Endodermal cell (in vitro differentiated cells): Measurements from ENCODE around the gene FCRL6. TPM values are rescaled to one million over a fixed set of nuclear protein-coding genes. Genes with fewer than 3 reads are reported as not detected.

Experiments used
- DNase-seq: peaks from one replicate; pipeline ENCODE4 v3.0.0-alpha.2; 2017
- H3K27ac ChIP-seq: 2 replicates; pipeline ENCODE4 v1.5.1; 2013; ENCODE audit warnings: mild to moderate bottlenecking, low read depth, low read length, moderate library complexity
- H3K27me3 ChIP-seq: 2 replicates; pipeline ENCODE4 v1.6.1; 2013; ENCODE audit warnings: mild to moderate bottlenecking, low read length, moderate library complexity; ENCODE audit not compliant: insufficient read depth, control insufficient read depth, poor library complexity, severe bottlenecking
- H3K36me3 ChIP-seq: 2 replicates; pipeline ENCODE4 v1.7.0; 2013; ENCODE audit warnings: mild to moderate bottlenecking, low read length, moderate library complexity; ENCODE audit not compliant: control insufficient read depth, insufficient read depth
- H3K4me1 ChIP-seq: one replicate; pipeline ENCODE4 v1.7.0; 2013; ENCODE audit warnings: low read length; ENCODE audit not compliant: control insufficient read depth, insufficient read depth
- H3K4me3 ChIP-seq: 2 replicates; pipeline ENCODE4 v1.5.1; 2013; ENCODE audit warnings: mild to moderate bottlenecking, low read length, moderate library complexity
- H3K9ac ChIP-seq: 2 replicates; pipeline ENCODE4 v1.6.1; 2013; ENCODE audit warnings: mild to moderate bottlenecking, low read length, moderate library complexity; ENCODE audit not compliant: poor library complexity, severe bottlenecking; ENCODE audit errors: extremely low read depth
- H3K9me3 ChIP-seq: 2 replicates; pipeline ENCODE4 v1.6.1; 2013; ENCODE audit warnings: mild to moderate bottlenecking, low read length, moderate library complexity; ENCODE audit not compliant: control insufficient read depth
- H3K27ac Mint-ChIP-seq: 2 replicates; pipeline ENCODE4 v1.8.0; 2020; ENCODE audit warnings: mixed read lengths
- H3K27me3 Mint-ChIP-seq: 2 replicates; pipeline ENCODE4 v1.8.0; 2021; ENCODE audit warnings: mild to moderate bottlenecking, mixed read lengths; ENCODE audit not compliant: insufficient read depth
- H3K36me3 Mint-ChIP-seq: 2 replicates; pipeline ENCODE4 v1.8.0; 2020; ENCODE audit warnings: low read depth, mixed read lengths
- H3K4me1 Mint-ChIP-seq: 2 replicates; pipeline ENCODE4 v1.8.0; 2020; ENCODE audit warnings: mixed read lengths
- H3K4me3 Mint-ChIP-seq: 2 replicates; pipeline ENCODE4 v1.8.0; 2020; ENCODE audit warnings: mild to moderate bottlenecking, moderate library complexity, mixed read lengths
- H3K9me3 Mint-ChIP-seq: 2 replicates; pipeline ENCODE4 v1.8.0; 2020; ENCODE audit warnings: mild to moderate bottlenecking, mixed read lengths
- CTCF ChIP-seq: fragments of 200-600 bp; sonication (generic); conservative IDR thresholded peaks from 2 replicates; pipeline ENCODE4 v1.5.0; 2021; ENCODE audit warnings: antibody characterized with exemption, mild to moderate bottlenecking
- WGBS, 2 experiments: methylation state at CpG; one replicate each; pipeline versions ENCODE4 v1.1.5 to v1.1.7; 2013; ENCODE audit warnings: missing lambda C conversion rate in 2 of 2, mixed read lengths in 1 of 2; ENCODE audit not compliant: insufficient coverage in 1 of 2, insufficient read length in 1 of 2; 5-methylcytosine and 5-hydroxymethylcytosine counted together
- total RNA-seq, 2 donors: library from RNA; stranded (reverse); fragmentation: NEBNext Ultra II Directional in 1 of 2; extraction: Animal tissue kit (Norgen Biotek cat#: 25700) in 1 of 2; gene quantifications; 2 replicates in 1 of 2; 3 replicates in 1 of 2; pipeline ENCODE4 v1.2.1, GENCODE V29; 2021

Gene FCRL6
- total RNA-seq, 2 donors from 2014 or later = not detected

GRCh38 chr1:159778266-159778665 lies 23.9 kb upstream of the FCRL6 start:
- WGBS, 2 experiments = 93 to 94% methylated on average over 2 to 3 of the region's 4 CpGs
- Mint-ChIP-seq H3K4me1 (peaks cover 10% of the 10 kb centered on the region), H3K27me3 (peaks cover 9% of the 10 kb centered on the region), H3K9me3 (no peaks in the 10 kb centered on the region), H3K4me3 (no peak overlapping the region), H3K27ac (no peak overlapping the region), H3K36me3 (peaks cover 8% of the 10 kb centered on the region)
- no peak overlapping the region for H3K27ac ChIP-seq
- no peak for TF ChIP-seq CTCF
- no peak overlapping the region for H3K4me3 ChIP-seq
- no peaks in the 10 kb centered on the region for H3K9me3 ChIP-seq
- H3K9ac ChIP-seq = no peak overlapping the region
- no peak for DNase-seq
- H3K36me3 ChIP-seq = no peaks in the 10 kb centered on the region
- no peaks in the 10 kb centered on the region for H3K4me1 ChIP-seq
- H3K27me3 ChIP-seq = no peaks in the 10 kb centered on the region

GRCh38 chr1:159779403-159779851 lies 22.7 kb upstream of the FCRL6 start:
- Histone ChIP-seq H3K4me3 (no peak overlapping the region), H3K9ac (no peak overlapping the region), H3K4me1 (no peaks in the 10 kb centered on the region), H3K27me3 (no peaks in the 10 kb centered on the region), H3K27ac (no peak overlapping the region), H3K36me3 (no peaks in the 10 kb centered on the region), H3K9me3 (no peaks in the 10 kb centered on the region)
- no peak for DNase-seq
- Mint-ChIP-seq H3K36me3 (peaks cover 8% of the 10 kb centered on the region), H3K27me3 (peaks cover 9% of the 10 kb centered on the region), H3K9me3 (no peaks in the 10 kb centered on the region), H3K4me3 (no peak overlapping the region), H3K4me1 (peaks cover 16% of the 10 kb centered on the region), H3K27ac (no peak overlapping the region)
- WGBS, 2 experiments = 90% methylated on average over 2 of the region's 2 CpGs; no CpG with 5 or more reads in 1 of the 2 experiments
- TF ChIP-seq CTCF = no peak

- Histone ChIP-seq H3K9ac (no peak within 1 kb of the TSS), H3K36me3 (no peaks in the 10 kb centered on the region), H3K27me3 (no peaks in the 10 kb centered on the region), H3K27ac (no peak within 1 kb of the TSS), H3K9me3 (no peaks in the 10 kb centered on the region), H3K4me3 (peak within 1 kb of the TSS; percentile 38), H3K4me1 (no peaks in the 10 kb centered on the region)
- Mint-ChIP-seq H3K27me3 (peaks cover 9% of the 10 kb centered on the region), H3K36me3 (peaks cover 8% of the 10 kb centered on the region), H3K9me3 (no peaks in the 10 kb centered on the region), H3K4me3 (peak within 1 kb of the TSS; percentile 66), H3K27ac (no peak within 1 kb of the TSS), H3K4me1 (peaks cover 16% of the 10 kb centered on the region)
- TF ChIP-seq CTCF = peak; percentile 96
- DNase-seq = peak; percentile 99
- WGBS, 2 experiments = 49 to 64% methylated on average over 45 to 88 of the region's 88 CpGs
These were observed 21.3 kb upstream of the FCRL6 start, which contains the start of gene DUSP23 for GRCh38 chr1:159780583-159781582. Gene DUSP23, plus strand, starts transcription at chr1:159780962. Its CDS starts 139 bp downstream, at chr1:159781101.
